DMS53 treated with DMSO at 0.1 percent for 48 hours (cell line): ENCODE measurements around the gene ZNF573.

Experiments used
- DNase-seq: peaks from one replicate; lab custom pipeline; 2025; ENCODE audit not compliant: unreplicated experiment; lab: John Stamatoyannopoulos, UW

Gene ZNF573

GRCh38 chr19:37695144-37695899 lies 84.1 kb downstream of the ZNF573 start:
- no peak for DNase-seq

- DNase-seq: no peak
Measured at GRCh38 chr19:37692956-37693620, 86.3 kb downstream of the ZNF573 start.

- peak; percentile 60 for DNase-seq
Measured at GRCh38 chr19:37691881-37692504, 87.4 kb downstream of the ZNF573 start.
